HG02973 (cell line): ENCODE data around the gene SORL1.
"Not testable (repeated sequence)": the region's sequence is repeated elsewhere in the genome, so short reads cannot be mapped to it uniquely, and the experiment has no call there.

ENCODE experiments used
- ATAC-seq: cut with Tn5 transposase; IDR thresholded peaks from one replicate; pipeline ENCODE4 v1.9.1; 2021; ENCODE audit warnings: moderate library complexity; ENCODE audit not compliant: unreplicated experiment

Gene SORL1

GRCh38 chr11:121503051-121503450, 50.9 kb downstream of the SORL1 start:
- no peak for ATAC-seq

GRCh38 chr11:121506237-121506636, 54.1 kb downstream of the SORL1 start:
- not testable (repeated sequence) for ATAC-seq

- ATAC-seq: no peak
These were observed 56.3 kb downstream of the SORL1 start for GRCh38 chr11:121508449-121508848.

GRCh38 chr11:121510438-121510837, 58.3 kb downstream of the SORL1 start:
- no peak for ATAC-seq

GRCh38 chr11:121512468-121513465, 60.7 kb downstream of the SORL1 start:
- no peak for ATAC-seq

- no peak for ATAC-seq
These were observed 61.7 kb downstream of the SORL1 start for GRCh38 chr11:121513807-121514206.

- no peak for ATAC-seq
These were observed 62.6 kb downstream of the SORL1 start for GRCh38 chr11:121514432-121515334.

GRCh38 chr11:121515335-121515671, 63.2 kb downstream of the SORL1 start:
- no peak for ATAC-seq

- ATAC-seq: no peak
These were observed 65.9 kb downstream of the SORL1 start for GRCh38 chr11:121517996-121518395.

- no peak for ATAC-seq
These were observed 68.4 kb downstream of the SORL1 start for GRCh38 chr11:121520243-121521144.

GRCh38 chr11:121521145-121522042, 69.3 kb downstream of the SORL1 start:
- no peak for ATAC-seq

GRCh38 chr11:121522043-121522941, 70.2 kb downstream of the SORL1 start:
- no peak for ATAC-seq

GRCh38 chr11:121523581-121524232, 71.6 kb downstream of the SORL1 start:
- ATAC-seq: no peak

GRCh38 chr11:121524233-121524631, 72.1 kb downstream of the SORL1 start:
- ATAC-seq: no peak

- no peak for ATAC-seq
These were observed 73.3 kb downstream of the SORL1 start for GRCh38 chr11:121525376-121525775.

- ATAC-seq: no peak
These were observed 78.1 kb downstream of the SORL1 start for GRCh38 chr11:121530257-121530656.

GRCh38 chr11:121533601-121534000, 81.5 kb downstream of the SORL1 start:
- no peak for ATAC-seq
